Kidney (tissue), 14 donors: Measurements from ENCODE around the gene PALD1. TPM values are rescaled to one million over a fixed set of nuclear protein-coding genes. Genes with fewer than 3 reads are reported as not detected.

Experiments
- DNase-seq, 5 donors: peaks; one replicate each; pipeline ENCODE4 v3.0.0-alpha.2; 2013 to 2020
- FAIRE-seq: peaks from 2 replicates; lab custom pipeline; 2012; peaks lifted over from hg19 to GRCh38; lab: Jason Lieb, UNC
- H3K27ac ChIP-seq, 2 donors: one replicate each; pipeline ENCODE4 v1.7.0; 2013; ENCODE audit warnings: low read depth in 2 of 2, low read length in 2 of 2, inconsistent platforms in 1 of 2
- H3K27me3 ChIP-seq: one replicate; pipeline ENCODE4 v1.7.1; 2013; ENCODE audit warnings: low read length, inconsistent platforms; ENCODE audit not compliant: control insufficient read depth, insufficient read depth
- H3K36me3 ChIP-seq, 3 donors: one replicate each; pipeline versions ENCODE4 v1.7.0 to v1.7.1; 2013; ENCODE audit warnings: low read length in 3 of 3, control low read depth in 1 of 3, inconsistent platforms in 1 of 3; ENCODE audit not compliant: insufficient read depth in 3 of 3, control insufficient read depth in 2 of 3
- H3K4me1 ChIP-seq, 3 donors: one replicate each; pipeline versions ENCODE4 v1.7.0 to v1.7.1; 2013; ENCODE audit warnings: low read length in 3 of 3, inconsistent platforms in 1 of 3, low read depth in 1 of 3; ENCODE audit not compliant: control insufficient read depth in 2 of 3, insufficient read depth in 2 of 3
- H3K4me3 ChIP-seq, 3 donors: one replicate each; pipeline versions ENCODE4 v1.7.0 to v1.8.1; 2013; ENCODE audit warnings: low read length in 3 of 3, control low read depth in 1 of 3, inconsistent platforms in 1 of 3
- H3K9ac ChIP-seq, 3 donors: one replicate each; pipeline versions ENCODE4 v1.7.0 to v1.7.1; 2013; ENCODE audit warnings: low read length in 3 of 3, control low read depth in 1 of 3, inconsistent platforms in 1 of 3
- H3K9me3 ChIP-seq, 3 donors: one replicate each; pipeline versions ENCODE4 v1.7.0 to v1.7.1; 2013; ENCODE audit warnings: low read length in 3 of 3, control low read depth in 1 of 3, inconsistent platforms in 1 of 3; ENCODE audit not compliant: control insufficient read depth in 2 of 3, insufficient read depth in 1 of 3
- intact Hi-C: fragments of 100-400 bp; cut with DNase I; formaldehyde crosslinking; loops from one replicate; pipeline ENCODE4 v1.11.1; 2022
- polyA plus RNA-seq: library from polyadenylated mRNA; stranded (reverse); fragments of 350-450 nt; fragmentation: Illumina TruSeq; extraction: RNeasy Lipid Tissue Mini Kit (QIAGEN cat#74804); gene quantifications from one replicate; pipeline ENCODE4 v1.2.3, GENCODE V29; 2014; ENCODE audit warnings: low read depth, low replicate concordance; ENCODE audit not compliant: insufficient read depth
- total RNA-seq: library from RNA; stranded (reverse); fragmentation: NEBNext Ultra II Directional; extraction: Animal tissue kit (Norgen Biotek cat#: 25700); gene quantifications from one replicate; pipeline ENCODE4 v1.2.1, GENCODE V29; 2021
- TF ChIP-seq, protein P1 (sequence below): IDR thresholded peaks from 3 replicates; pipeline ENCODE4 v1.5.1; 2012; ENCODE audit warnings: mild to moderate bottlenecking, moderate library complexity, borderline replicate concordance; ENCODE audit not compliant: insufficient read depth; ENCODE audit errors: extremely low read depth
- donor health status: control.
- donor health status: control.
- donor health status: control.
- donor health status: control.
- donor health status: control.
- donor health status: DM: yes; HTN: yes; CAD: no.
- donor health status: Normal renal cell carcinoma (clear cell type).

The PALD1 gene
- total and polyA plus RNA-seq, 2 donors from 2014 or later: 3.0 to 14.4 TPM

DNA sequence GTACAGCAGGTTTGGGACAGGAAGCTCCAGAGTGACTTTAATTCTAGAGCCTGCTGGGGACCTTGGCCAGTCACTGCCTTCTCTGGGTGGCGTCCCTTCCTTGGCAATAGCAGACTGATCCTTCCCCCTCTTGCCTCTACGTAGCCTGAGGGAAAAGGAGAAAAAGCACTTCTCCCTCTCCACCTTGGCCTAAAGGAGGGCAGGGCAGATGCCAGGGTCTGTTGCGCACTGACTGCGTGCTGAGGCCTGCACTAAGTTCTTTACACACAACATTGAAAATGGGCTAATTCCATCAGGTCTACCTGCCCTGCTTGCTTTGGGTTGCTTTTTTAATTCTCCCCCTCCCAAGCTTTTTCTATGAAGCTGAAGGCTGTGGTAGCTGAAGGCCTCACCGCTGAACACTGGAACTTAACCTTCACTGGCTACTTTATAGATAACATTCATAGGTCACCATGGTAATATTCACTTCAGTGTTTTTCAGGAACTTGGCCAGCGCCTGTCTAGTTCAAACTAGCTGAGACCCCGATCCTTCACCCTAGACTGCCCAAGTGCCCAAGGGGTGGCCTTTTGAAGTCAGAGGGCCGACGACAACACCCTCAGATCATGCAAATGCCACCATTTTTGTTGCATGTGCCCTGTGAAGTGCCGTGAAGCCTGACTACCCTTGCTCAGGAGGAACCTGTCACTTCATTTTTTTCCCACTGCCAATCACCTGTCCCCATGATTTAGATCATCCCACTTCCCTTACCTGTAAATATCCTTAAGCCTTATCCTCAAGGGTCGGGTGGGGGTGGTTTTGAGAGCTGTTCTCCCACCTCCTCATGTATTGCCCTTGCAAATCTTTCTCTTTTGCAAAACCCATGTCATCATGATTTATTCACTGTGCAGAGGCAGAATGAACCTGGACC lies 95.3 kb downstream of the PALD1 start:
- DNase-seq: peak in 2 of 5 donors; percentile 10 to 23
- no peaks in the 10 kb centered on the region for H3K9me3 ChIP-seq
- TF ChIP-seq, protein P1, sequence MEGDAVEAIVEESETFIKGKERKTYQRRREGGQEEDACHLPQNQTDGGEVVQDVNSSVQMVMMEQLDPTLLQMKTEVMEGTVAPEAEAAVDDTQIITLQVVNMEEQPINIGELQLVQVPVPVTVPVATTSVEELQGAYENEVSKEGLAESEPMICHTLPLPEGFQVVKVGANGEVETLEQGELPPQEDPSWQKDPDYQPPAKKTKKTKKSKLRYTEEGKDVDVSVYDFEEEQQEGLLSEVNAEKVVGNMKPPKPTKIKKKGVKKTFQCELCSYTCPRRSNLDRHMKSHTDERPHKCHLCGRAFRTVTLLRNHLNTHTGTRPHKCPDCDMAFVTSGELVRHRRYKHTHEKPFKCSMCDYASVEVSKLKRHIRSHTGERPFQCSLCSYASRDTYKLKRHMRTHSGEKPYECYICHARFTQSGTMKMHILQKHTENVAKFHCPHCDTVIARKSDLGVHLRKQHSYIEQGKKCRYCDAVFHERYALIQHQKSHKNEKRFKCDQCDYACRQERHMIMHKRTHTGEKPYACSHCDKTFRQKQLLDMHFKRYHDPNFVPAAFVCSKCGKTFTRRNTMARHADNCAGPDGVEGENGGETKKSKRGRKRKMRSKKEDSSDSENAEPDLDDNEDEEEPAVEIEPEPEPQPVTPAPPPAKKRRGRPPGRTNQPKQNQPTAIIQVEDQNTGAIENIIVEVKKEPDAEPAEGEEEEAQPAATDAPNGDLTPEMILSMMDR: no peak
- H3K4me1 ChIP-seq: peaks cover 0 to 11% (median 0%) of the 10 kb centered on the region in 3 donors
- H3K36me3 ChIP-seq: no peaks in the 10 kb centered on the region
- H3K9ac ChIP-seq: no peak overlapping the region
- H3K27me3 ChIP-seq: no peaks in the 10 kb centered on the region
- H3K4me3 ChIP-seq: no peak overlapping the region
- H3K27ac ChIP-seq: no peak overlapping the region
- FAIRE-seq: no peak
- intact Hi-C loops: no loop called here

DNA sequence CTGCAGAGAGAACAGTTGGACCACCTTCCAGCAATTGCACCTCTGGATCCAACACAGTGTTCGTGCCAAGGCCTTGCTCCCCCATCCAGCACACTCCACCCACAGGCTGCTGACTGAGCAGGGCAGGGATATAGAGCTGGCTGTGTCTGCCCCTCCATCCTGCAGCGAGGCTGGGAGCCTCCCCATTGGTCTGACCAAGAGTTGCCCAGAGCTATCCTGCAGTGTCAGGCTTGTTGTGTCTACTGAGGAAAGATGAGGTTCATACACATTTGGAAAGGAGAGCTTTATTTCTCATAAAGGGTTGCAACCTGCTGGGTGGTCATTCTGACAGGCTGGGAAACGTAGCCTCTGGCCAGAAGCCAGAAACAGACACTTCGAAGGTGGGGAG lies 96.9 kb downstream of the PALD1 start:
- DNase-seq: peak in 1 of 5 donors; percentile 66
- TF ChIP-seq, protein P1: no peak
- no peaks in the 10 kb centered on the region for H3K9me3 ChIP-seq
- no peak overlapping the region for H3K4me3 ChIP-seq
- no peak for FAIRE-seq
- H3K27ac ChIP-seq: peak overlapping the region in 1 of 2 donors; percentile 36
- H3K4me1 ChIP-seq: peaks cover 0 to 11% (median 0%) of the 10 kb centered on the region in 3 donors
- intact Hi-C loops: no loop called here
- H3K9ac ChIP-seq: no peak overlapping the region
- H3K27me3 ChIP-seq: no peaks in the 10 kb centered on the region
- no peaks in the 10 kb centered on the region for H3K36me3 ChIP-seq

DNA sequence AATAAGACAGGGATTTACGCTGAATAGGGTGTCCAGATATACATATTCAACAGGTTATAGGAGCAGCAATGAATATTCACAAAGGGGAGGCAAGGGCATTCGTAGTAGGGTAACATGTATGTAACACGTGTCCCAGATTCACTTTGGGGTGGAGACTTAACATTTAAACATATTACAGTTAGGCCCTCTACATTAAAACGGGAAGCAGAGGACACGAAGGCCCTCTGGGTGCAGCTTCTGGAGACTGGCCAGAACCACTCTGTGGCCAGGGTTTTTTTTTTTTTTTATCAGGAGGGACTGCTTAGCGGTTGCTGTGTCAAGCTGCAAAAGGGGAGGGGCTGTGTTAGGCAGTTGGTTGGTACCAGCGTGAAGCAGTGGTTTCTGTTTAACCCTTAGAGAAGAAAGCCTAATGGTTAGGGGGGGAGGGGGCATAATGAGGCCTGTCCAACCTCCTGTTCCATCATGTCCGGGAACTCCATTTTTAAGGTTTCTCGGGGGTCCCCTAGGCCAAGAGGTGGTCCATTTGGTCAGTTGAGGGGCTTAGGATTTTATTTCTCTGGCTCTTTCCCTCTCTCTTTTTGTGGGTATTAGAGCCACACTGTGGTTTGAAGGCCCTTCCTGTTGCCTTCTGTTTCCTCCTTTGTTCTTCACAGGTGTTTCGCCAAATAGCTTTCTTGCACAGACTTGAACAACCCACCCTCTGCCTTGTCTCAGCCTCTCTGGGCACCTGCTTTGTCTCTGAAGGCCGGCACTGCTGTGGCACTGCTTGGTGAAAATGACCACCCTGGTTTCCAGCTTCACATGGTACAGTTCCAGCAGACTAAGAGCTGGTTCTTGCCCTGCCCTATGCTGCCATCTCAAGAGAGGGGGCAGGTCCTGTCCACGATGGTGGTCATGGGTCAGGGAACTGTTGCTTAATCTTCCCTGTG lies 97.6 kb downstream of the PALD1 start:
- peak in 1 of 5 donors; percentile 61 for DNase-seq
- Histone ChIP-seq H3K9ac (no peak overlapping the region), H3K27me3 (no peaks in the 10 kb centered on the region), H3K4me1 (peaks cover 0 to 11% (median 0%) of the 10 kb centered on the region in 3 donors), H3K9me3 (no peaks in the 10 kb centered on the region), H3K36me3 (no peaks in the 10 kb centered on the region), H3K4me3 (no peak overlapping the region), H3K27ac (no peak overlapping the region)
- no peak for FAIRE-seq
- TF ChIP-seq, protein P1: no peak
- intact Hi-C loops: no loop called here
